Measurements from ENCODE around the gene DPYSL3. TPM values are rescaled to one million over a fixed set of nuclear protein-coding genes. Genes with fewer than 3 reads are reported as not detected.

DPYSL3 gene
- total RNA-seq, 1 donor from 2014 or later = 84.1 TPM

DNA sequence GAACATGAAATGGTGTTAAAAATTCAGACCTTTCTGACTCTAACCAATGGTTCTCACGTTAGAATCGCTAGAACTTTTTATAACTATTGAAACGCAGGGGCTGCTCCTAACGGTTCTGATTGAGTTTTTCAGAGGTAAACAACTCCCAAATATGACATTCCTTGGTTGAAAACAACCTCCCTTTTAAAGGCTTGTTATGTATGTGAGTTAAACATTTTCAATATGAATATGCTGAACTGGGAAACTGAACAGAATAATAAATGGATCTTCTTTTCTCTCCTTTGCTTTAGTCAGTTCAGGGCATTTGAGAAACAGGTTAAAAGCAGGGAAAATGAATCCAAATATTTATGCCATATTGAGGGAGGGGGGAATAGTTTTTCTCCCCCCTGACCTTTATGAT is 13.2 kb upstream of the DPYSL3 start:
- Mint-ChIP-seq H3K27ac (ENCODE audit: unreplicated experiment) (no peak overlapping the region), H3K27me3 (ENCODE audit: unreplicated experiment) (peaks cover 3% of the 10 kb centered on the region), H3K4me3 (ENCODE audit: unreplicated experiment) (no peak overlapping the region), H3K4me1 (ENCODE audit: unreplicated experiment) (no peaks in the 10 kb centered on the region), H3K36me3 (ENCODE audit: unreplicated experiment) (no peaks in the 10 kb centered on the region), H3K9me3 (ENCODE audit: unreplicated experiment) (no peaks in the 10 kb centered on the region)
- no peak for DNase-seq (ENCODE audit: extremely low spot score, unreplicated experiment)
- TF ChIP-seq, protein P1, sequence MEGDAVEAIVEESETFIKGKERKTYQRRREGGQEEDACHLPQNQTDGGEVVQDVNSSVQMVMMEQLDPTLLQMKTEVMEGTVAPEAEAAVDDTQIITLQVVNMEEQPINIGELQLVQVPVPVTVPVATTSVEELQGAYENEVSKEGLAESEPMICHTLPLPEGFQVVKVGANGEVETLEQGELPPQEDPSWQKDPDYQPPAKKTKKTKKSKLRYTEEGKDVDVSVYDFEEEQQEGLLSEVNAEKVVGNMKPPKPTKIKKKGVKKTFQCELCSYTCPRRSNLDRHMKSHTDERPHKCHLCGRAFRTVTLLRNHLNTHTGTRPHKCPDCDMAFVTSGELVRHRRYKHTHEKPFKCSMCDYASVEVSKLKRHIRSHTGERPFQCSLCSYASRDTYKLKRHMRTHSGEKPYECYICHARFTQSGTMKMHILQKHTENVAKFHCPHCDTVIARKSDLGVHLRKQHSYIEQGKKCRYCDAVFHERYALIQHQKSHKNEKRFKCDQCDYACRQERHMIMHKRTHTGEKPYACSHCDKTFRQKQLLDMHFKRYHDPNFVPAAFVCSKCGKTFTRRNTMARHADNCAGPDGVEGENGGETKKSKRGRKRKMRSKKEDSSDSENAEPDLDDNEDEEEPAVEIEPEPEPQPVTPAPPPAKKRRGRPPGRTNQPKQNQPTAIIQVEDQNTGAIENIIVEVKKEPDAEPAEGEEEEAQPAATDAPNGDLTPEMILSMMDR (IDR thresholded peaks at IDR 0.05) = no peak

DNA sequence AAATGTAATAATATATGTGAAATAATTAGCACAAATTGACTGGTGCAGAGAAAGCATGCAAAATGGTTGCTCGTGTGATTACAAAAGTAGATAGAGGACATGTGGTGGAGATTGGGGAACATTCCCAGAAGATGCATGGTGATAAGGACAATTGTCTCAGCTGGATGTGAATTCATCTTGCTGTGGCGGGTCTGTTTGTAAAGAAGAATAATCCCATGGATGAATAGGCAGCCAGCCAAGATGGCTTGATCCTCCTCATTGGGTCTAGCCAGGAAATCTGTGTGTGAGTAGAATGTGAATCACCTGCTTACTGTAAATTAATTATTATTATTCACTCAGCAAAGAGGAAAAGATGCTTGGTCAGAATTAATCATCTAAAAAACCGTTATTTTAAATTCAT is 12.6 kb upstream of the DPYSL3 start:
- Mint-ChIP-seq H3K9me3 (ENCODE audit: unreplicated experiment) (no peaks in the 10 kb centered on the region), H3K27ac (ENCODE audit: unreplicated experiment) (no peak overlapping the region), H3K4me3 (ENCODE audit: unreplicated experiment) (no peak overlapping the region), H3K27me3 (ENCODE audit: unreplicated experiment) (peaks cover 3% of the 10 kb centered on the region), H3K4me1 (ENCODE audit: unreplicated experiment) (no peaks in the 10 kb centered on the region), H3K36me3 (ENCODE audit: unreplicated experiment) (no peaks in the 10 kb centered on the region)
- DNase-seq (ENCODE audit: extremely low spot score, unreplicated experiment) = no peak
- TF ChIP-seq, protein P1 (IDR thresholded peaks at IDR 0.05) = no peak

DNA sequence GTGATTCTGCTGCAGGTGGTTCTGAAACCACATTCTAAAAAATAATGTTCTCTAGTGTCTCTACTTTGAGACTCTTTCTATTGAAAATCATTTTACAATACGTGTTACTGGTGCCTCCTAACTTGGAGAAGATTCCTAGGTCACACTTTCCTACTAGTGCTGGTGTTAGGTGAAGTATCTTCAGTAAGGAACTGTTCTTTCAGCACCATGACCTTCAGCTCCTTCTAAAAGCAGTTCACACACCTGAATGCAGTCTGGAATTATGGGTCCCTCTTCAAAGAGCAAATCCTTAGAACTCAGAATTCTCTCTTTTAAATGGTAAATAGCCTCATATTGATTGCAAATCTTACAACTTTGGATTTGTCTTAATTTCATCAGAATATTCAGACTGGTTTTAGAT is 10.6 kb upstream of the DPYSL3 start:
- TF ChIP-seq, protein P1 (IDR thresholded peaks at IDR 0.05) = no peak
- no peak for DNase-seq (ENCODE audit: extremely low spot score, unreplicated experiment)
- no peak overlapping the region for H3K4me3 Mint-ChIP-seq (ENCODE audit: unreplicated experiment)
- peaks cover 12% of the 10 kb centered on the region for H3K27me3 Mint-ChIP-seq (ENCODE audit: unreplicated experiment)
- no peaks in the 10 kb centered on the region for H3K9me3 Mint-ChIP-seq (ENCODE audit: unreplicated experiment)
- H3K36me3 Mint-ChIP-seq (ENCODE audit: unreplicated experiment) = no peaks in the 10 kb centered on the region
- no peaks in the 10 kb centered on the region for H3K4me1 Mint-ChIP-seq (ENCODE audit: unreplicated experiment)
- no peak overlapping the region for H3K27ac Mint-ChIP-seq (ENCODE audit: unreplicated experiment)

DNA sequence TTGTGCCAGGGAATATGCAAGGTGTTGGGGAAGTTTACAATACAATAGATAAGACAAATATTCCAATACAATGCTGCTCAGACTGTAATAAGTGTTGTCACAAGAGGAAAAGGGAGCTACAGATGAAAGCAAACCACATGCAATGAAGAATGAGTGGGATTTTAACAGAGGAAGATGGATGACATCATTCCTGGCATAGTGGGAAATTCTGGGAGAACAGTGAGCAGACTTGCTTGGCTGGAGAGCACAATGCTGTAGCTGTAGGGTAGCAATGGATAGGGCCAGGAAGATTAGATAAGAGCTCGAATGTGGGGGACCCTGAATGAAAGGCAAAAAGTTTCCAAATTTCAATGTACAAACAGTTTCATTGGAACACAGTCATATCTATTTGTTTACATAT is 9.5 kb upstream of the DPYSL3 start:
- Mint-ChIP-seq H3K4me3 (ENCODE audit: unreplicated experiment) (no peak overlapping the region), H3K36me3 (ENCODE audit: unreplicated experiment) (no peaks in the 10 kb centered on the region), H3K27ac (ENCODE audit: unreplicated experiment) (no peak overlapping the region), H3K4me1 (ENCODE audit: unreplicated experiment) (no peaks in the 10 kb centered on the region), H3K27me3 (ENCODE audit: unreplicated experiment) (peaks cover 16% of the 10 kb centered on the region), H3K9me3 (ENCODE audit: unreplicated experiment) (no peaks in the 10 kb centered on the region)
- TF ChIP-seq, protein P1 (IDR thresholded peaks at IDR 0.05) = no peak
- no peak for DNase-seq (ENCODE audit: extremely low spot score, unreplicated experiment)

DNA sequence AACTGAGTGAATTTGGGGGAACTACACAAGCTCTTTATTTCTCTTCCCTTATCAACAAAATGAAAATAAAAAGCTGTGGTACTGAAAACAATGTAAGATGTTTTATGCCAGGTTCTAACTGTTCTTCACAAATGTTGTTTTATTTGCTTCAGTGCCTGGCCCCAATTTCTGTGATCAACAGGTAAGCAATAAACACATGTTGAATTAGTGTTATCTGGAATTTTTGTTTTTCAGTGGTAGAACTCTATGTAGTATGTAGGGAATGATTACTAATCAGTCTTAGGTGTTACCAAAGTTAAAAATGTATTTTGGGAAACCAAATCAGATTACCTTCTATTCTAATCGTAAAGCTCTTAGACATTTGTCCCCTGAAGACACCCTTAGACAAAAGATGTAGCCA is 7.5 kb upstream of the DPYSL3 start:
- Mint-ChIP-seq H3K27me3 (ENCODE audit: unreplicated experiment) (peaks cover 16% of the 10 kb centered on the region), H3K27ac (ENCODE audit: unreplicated experiment) (no peak overlapping the region), H3K36me3 (ENCODE audit: unreplicated experiment) (no peaks in the 10 kb centered on the region), H3K9me3 (ENCODE audit: unreplicated experiment) (no peaks in the 10 kb centered on the region), H3K4me3 (ENCODE audit: unreplicated experiment) (no peak overlapping the region), H3K4me1 (ENCODE audit: unreplicated experiment) (no peaks in the 10 kb centered on the region)
- TF ChIP-seq, protein P1 (IDR thresholded peaks at IDR 0.05) = no peak
- no peak for DNase-seq (ENCODE audit: extremely low spot score, unreplicated experiment)

All from osteocyte (in vitro differentiated cells).